Natural killer cell (primary cell): ENCODE measurements around the gene DSTN. TPM values are rescaled to one million over a fixed set of nuclear protein-coding genes. Genes with fewer than 3 reads are reported as not detected.

ENCODE experiments used
- ATAC-seq, 3 donors: fragments of 150-1000 bp in 2 of 3; fragments of 200-7000 bp in 1 of 3; cut with Tn5 transposase; 1 replicate in 1 of 3; 2 replicates in 2 of 3; pipeline ENCODE4 v1.10.0; 2021; ENCODE audit warnings: mild to moderate bottlenecking in 2 of 3, moderate library complexity in 2 of 3
- DNase-seq, 2 donors: peaks; one replicate each; pipeline versions ENCODE4 v3.0.0 to v3.0.0-alpha.2; 2013 to 2021; ENCODE audit warnings: mixed read lengths in 1 of 2
- H3K27ac ChIP-seq: one replicate; pipeline ENCODE4 v1.5.1; 2013; ENCODE audit warnings: mild to moderate bottlenecking, low read length
- H3K27me3 ChIP-seq: one replicate; pipeline ENCODE4 v1.6.1; 2013; ENCODE audit warnings: low read length; ENCODE audit not compliant: control insufficient read depth, insufficient read depth
- H3K36me3 ChIP-seq: one replicate; pipeline ENCODE4 v1.6.1; 2013; ENCODE audit warnings: low read length; ENCODE audit not compliant: control insufficient read depth, insufficient read depth
- H3K4me1 ChIP-seq: one replicate; pipeline ENCODE4 v1.6.1; 2013; ENCODE audit warnings: low read length; ENCODE audit not compliant: control insufficient read depth, insufficient read depth
- H3K4me3 ChIP-seq: one replicate; pipeline ENCODE4 v1.5.1; 2013; ENCODE audit warnings: low read length
- H3K9me3 ChIP-seq: one replicate; pipeline ENCODE4 v1.6.1; 2013; ENCODE audit warnings: low read length; ENCODE audit not compliant: control insufficient read depth, insufficient read depth
- H3K27ac Mint-ChIP-seq, 2 donors: one replicate each; pipeline ENCODE4 v1.8.0; 2022; ENCODE audit warnings: mild to moderate bottlenecking in 2 of 2, mixed read lengths in 2 of 2, moderate library complexity in 1 of 2
- H3K27me3 Mint-ChIP-seq, 2 donors: one replicate each; pipeline ENCODE4 v1.8.0; 2022; ENCODE audit warnings: low read depth in 2 of 2, mixed read lengths in 2 of 2
- H3K36me3 Mint-ChIP-seq: one replicate; pipeline ENCODE4 v1.8.0; 2022; ENCODE audit warnings: mixed read lengths
- H3K4me1 Mint-ChIP-seq, 2 donors: one replicate each; pipeline ENCODE4 v1.8.0; 2022; ENCODE audit warnings: mixed read lengths in 2 of 2
- H3K4me3 Mint-ChIP-seq: one replicate; pipeline ENCODE4 v1.8.0; 2022; ENCODE audit warnings: mild to moderate bottlenecking, moderate library complexity, mixed read lengths
- H3K9me3 Mint-ChIP-seq, 2 donors: one replicate each; pipeline ENCODE4 v1.8.0; 2022; ENCODE audit warnings: mixed read lengths in 2 of 2
- WGBS: methylation state at CpG from one replicate; pipeline ENCODE4 v1.1.7; 2013; ENCODE audit warnings: missing lambda C conversion rate; ENCODE audit not compliant: insufficient coverage; 5-methylcytosine and 5-hydroxymethylcytosine counted together
- intact Hi-C: fragments of 100-400 bp; cut with micrococcal nuclease; formaldehyde crosslinking; loops from one replicate; pipeline ENCODE4 v1.14.2; 2022
- total RNA-seq, 4 donors: library from RNA; stranded (reverse); fragments of 120-200 nt in 1 of 4; gene quantifications; one replicate each; pipeline versions ENCODE4 v1.2.3 to v1.2.4, GENCODE V29; 2013 to 2022
- TF ChIP-seq, protein P1 (sequence below): fragments of 200-600 bp; IDR thresholded peaks from one replicate; pipeline ENCODE4 v1.8.0; 2022; ENCODE audit warnings: antibody characterized with exemption

Gene DSTN
- total RNA-seq, 3 donors from 2014 or later (not counting 1 experiment from before 2014, with no cell fraction given) = 47.5 to 73.5 (median 70.0) TPM

DNA sequence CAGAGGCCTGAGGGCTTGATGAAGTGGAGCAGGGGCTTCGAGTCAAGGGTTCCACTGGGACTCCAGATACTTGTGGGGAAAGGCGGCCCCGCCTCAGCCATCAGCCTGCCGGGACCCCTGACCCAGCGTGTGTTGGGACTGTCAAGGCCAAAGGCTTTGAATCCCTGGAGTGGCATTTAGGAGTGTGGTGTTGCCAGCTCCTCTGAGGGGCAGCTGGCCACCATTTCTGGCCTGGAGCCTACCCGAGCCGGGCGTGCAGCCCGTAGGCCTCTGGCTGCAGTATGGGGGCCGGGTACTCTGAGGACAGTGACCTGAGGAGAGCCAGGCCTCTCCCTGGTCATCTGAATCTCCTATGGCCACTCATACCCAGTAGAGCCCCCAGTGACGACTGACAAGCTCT lies 72.1 kb downstream of the DSTN start:
- Mint-ChIP-seq H3K4me1 (peaks cover 6 to 18% of the 10 kb centered on the region in 2 donors), H3K36me3 (no peaks in the 10 kb centered on the region), H3K9me3 (no peaks in the 10 kb centered on the region), H3K27me3 (no peaks in the 10 kb centered on the region), H3K27ac (no peak overlapping the region), H3K4me3 (no peak overlapping the region)
- Histone ChIP-seq H3K27ac (no peak overlapping the region), H3K4me3 (no peak overlapping the region), H3K9me3 (no peaks in the 10 kb centered on the region), H3K27me3 (no peaks in the 10 kb centered on the region), H3K4me1 (no peaks in the 10 kb centered on the region), H3K36me3 (peaks cover 29% of the 10 kb centered on the region)
- 97% methylated on average over 11 of the region's 11 CpGs for WGBS
- DNase-seq (no peak), ATAC-seq (no peak)
- intact Hi-C loops = no loop called here
- TF ChIP-seq, protein P1, sequence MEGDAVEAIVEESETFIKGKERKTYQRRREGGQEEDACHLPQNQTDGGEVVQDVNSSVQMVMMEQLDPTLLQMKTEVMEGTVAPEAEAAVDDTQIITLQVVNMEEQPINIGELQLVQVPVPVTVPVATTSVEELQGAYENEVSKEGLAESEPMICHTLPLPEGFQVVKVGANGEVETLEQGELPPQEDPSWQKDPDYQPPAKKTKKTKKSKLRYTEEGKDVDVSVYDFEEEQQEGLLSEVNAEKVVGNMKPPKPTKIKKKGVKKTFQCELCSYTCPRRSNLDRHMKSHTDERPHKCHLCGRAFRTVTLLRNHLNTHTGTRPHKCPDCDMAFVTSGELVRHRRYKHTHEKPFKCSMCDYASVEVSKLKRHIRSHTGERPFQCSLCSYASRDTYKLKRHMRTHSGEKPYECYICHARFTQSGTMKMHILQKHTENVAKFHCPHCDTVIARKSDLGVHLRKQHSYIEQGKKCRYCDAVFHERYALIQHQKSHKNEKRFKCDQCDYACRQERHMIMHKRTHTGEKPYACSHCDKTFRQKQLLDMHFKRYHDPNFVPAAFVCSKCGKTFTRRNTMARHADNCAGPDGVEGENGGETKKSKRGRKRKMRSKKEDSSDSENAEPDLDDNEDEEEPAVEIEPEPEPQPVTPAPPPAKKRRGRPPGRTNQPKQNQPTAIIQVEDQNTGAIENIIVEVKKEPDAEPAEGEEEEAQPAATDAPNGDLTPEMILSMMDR = no peak

DNA sequence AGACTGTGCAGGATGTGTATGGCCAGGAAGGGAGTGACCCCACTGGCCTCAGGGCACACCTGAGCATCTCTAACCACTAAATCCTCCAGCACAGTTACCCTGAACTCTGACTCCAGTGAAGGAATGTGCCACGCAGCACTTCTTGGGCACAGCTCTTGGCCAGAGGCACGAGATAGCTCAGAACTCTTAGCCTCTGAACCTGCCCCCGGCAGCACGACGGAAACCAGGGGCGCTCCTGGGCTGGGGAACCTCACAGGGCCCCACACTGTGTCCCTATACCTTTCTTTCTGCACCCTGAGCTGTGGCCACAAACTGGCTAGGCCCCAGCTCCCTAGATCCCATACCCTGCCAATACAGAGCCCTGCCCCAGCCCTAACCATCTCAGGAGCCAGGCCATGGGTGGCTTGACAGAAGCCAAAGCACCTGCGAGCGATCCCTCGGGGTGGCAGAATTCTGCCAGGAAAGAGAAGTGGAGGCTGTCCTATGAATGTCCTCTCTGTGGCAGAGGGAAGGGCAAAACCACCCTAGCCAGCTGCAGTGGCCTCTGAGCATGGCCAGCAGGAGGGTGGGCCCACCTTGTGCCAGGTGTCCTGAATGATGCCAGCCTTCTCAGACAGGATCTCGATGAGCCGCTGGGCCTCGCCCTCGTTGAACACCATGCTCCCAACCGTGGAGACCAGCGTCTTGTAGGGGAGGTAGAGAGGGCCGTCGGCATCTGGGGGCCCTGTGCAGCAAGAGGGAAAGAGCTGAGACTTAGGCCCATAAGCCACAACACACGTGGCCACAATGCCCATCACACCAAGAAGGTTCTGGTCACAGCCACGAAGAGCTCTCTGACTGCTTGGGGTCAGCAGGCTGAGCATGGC lies 72.8 kb downstream of the DSTN start:
- Histone ChIP-seq H3K27me3 (no peaks in the 10 kb centered on the region), H3K27ac (no peak overlapping the region), H3K36me3 (peaks cover 27% of the 10 kb centered on the region), H3K9me3 (no peaks in the 10 kb centered on the region), H3K4me3 (no peak overlapping the region), H3K4me1 (peaks cover 3% of the 10 kb centered on the region)
- Mint-ChIP-seq H3K4me3 (no peak overlapping the region), H3K27me3 (no peaks in the 10 kb centered on the region), H3K9me3 (no peaks in the 10 kb centered on the region), H3K27ac (no peak overlapping the region), H3K4me1 (peaks cover 6 to 21% of the 10 kb centered on the region in 2 donors), H3K36me3 (no peaks in the 10 kb centered on the region)
- intact Hi-C loops = no loop called here
- ATAC-seq (no peak), DNase-seq (no peak)
- WGBS = 86% methylated on average over 19 of the region's 19 CpGs
- TF ChIP-seq, protein P1 = no peak

DNA sequence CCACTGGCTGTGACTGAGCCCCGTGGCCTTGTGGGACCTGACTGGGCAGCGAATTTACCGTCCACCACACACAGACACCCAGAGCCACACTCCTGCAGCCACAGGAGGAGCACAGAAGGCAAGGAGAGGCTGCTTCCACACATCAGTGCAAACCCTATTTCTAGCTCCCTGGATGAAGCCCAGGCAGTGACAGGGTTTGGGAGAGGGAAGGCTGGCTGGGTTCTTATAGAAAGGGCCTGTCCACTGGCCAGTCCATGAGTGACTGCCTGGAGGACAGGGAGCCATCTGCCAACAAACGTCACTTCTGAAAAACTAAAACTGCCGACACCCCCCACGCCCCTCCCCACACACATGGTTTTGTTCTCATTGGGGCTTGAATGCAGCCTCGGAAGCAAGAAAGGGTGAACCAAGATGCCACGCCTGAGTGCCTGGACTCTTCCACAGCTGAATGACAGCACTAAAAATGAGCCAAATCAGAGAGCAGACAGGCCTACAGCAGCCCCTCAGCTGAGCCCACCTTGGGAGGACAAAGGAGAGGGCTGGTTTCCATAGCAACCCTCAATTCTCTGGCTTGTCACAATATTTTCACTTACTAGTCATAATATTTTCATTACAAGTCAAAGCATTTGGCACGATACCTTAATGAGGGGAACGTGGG lies 73.8 kb downstream of the DSTN start:
- peaks cover 26% of the 10 kb centered on the region for H3K36me3 ChIP-seq
- WGBS = 90% methylated on average over 10 of the region's 10 CpGs
- TF ChIP-seq, protein P1 = no peak
- Mint-ChIP-seq H3K27ac (no peak overlapping the region), H3K27me3 (no peaks in the 10 kb centered on the region), H3K4me3 (no peak overlapping the region), H3K4me1 (peaks cover 14 to 31% of the 10 kb centered on the region in 2 donors), H3K36me3 (no peaks in the 10 kb centered on the region), H3K9me3 (no peaks in the 10 kb centered on the region)
- no peak overlapping the region for H3K4me3 ChIP-seq
- no peaks in the 10 kb centered on the region for H3K27me3 ChIP-seq
- H3K27ac ChIP-seq = no peak overlapping the region
- intact Hi-C loops = no loop called here
- DNase-seq = no peak
- H3K9me3 ChIP-seq = no peaks in the 10 kb centered on the region
- ATAC-seq = no peak
- peaks cover 13% of the 10 kb centered on the region for H3K4me1 ChIP-seq
